ENCODE data around the gene TRIM71.
"Not testable (repeated sequence)": the region's sequence is repeated elsewhere in the genome, so short reads cannot be mapped to it uniquely, and the experiment has no call there.

The TRIM71 gene

DNA sequence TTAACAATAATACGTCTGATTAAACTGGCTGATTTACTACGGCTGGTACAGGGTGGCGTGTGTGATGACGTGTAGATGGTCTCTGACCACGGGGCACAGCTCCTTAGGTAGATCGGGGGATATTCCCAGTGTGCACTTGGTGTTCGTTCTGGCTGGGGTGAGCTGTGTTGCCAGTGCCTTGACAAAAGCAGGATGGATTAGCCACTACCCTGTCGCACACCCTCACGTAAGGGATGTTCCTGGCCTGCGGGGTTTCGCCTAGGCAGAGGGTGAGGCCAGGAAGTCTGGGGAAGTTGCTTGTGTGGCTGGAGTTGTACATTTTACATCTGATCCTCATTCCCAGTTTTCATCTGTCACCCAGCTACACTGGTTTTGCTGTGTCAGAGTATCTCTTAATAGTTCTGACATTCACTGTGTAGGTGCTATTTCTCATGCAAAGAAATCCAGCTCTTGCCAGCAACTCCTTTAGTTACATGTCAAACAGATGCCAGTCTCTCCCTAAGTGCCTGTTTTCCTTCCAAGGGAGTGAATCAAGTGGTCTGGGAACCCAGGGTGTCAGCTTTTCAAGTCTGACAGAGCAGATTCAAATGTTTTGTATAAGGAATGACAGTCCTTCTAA lies 67.6 kb downstream of the TRIM71 start:
- DNase-seq: no peak
- intact Hi-C loops (cut with DNase I): no loop called here

DNA sequence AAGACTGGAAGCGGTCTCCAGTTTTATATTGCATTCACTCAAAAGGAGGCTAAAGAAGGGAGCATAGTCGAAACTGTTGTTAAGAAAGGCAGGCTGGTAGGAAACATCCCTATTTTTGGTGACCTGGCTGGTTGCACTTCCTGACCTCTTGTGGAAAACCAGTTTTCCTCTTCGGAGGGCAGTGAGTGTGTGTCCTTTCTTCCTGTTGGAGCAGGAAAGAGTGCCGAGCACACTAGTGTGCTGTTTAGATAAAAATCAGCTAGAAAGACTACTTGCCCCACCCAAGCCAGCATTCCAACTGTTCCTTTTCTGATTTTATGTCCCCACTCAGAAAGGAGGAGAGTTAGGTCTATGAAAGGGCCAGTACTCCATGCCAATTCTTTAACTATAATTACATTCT lies 68.5 kb downstream of the TRIM71 start:
- intact Hi-C loops (cut with DNase I): no loop called here
- DNase-seq: no peak

DNA sequence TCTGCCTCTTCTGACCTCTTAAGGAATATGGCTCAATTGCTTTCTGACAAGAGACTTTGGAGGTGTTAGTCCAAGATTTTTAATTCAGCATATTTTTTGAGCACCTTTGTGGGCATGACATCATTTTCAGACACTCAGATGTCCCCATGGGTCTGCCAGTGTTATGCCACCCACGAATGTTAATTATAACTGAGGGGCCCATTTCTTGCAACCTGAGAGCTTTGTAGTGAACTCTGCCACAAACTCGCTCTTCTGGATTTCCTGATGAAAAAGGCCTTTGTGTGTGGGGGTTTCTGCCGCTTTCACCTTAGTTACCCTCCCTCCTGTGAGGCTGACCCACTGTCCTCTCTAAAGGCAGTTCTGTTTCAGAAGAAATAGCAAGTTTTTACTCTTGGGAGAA lies 69.1 kb downstream of the TRIM71 start:
- intact Hi-C loops (cut with DNase I): no loop called here
- no peak for DNase-seq

DNA sequence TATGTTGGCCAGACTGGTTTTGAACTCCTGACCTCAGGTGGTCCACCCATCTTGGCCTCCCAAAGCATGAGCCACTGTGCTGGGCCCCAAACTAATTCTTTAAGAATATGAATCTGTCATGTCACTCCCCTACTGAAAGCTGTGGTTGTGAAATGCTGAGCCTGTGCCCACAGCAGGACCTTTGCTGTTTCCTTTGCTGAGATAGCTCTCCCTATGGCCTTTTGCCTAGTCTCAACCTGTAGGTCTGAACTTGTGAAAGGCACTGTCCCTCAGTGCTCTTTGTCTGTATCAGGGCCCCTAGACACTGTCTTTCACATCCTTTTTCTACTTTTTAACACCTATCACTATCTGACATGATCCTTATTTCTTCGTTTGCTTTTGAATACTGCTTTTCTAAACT lies 70.9 kb downstream of the TRIM71 start:
- intact Hi-C loops (cut with DNase I): no loop called here

DNA sequence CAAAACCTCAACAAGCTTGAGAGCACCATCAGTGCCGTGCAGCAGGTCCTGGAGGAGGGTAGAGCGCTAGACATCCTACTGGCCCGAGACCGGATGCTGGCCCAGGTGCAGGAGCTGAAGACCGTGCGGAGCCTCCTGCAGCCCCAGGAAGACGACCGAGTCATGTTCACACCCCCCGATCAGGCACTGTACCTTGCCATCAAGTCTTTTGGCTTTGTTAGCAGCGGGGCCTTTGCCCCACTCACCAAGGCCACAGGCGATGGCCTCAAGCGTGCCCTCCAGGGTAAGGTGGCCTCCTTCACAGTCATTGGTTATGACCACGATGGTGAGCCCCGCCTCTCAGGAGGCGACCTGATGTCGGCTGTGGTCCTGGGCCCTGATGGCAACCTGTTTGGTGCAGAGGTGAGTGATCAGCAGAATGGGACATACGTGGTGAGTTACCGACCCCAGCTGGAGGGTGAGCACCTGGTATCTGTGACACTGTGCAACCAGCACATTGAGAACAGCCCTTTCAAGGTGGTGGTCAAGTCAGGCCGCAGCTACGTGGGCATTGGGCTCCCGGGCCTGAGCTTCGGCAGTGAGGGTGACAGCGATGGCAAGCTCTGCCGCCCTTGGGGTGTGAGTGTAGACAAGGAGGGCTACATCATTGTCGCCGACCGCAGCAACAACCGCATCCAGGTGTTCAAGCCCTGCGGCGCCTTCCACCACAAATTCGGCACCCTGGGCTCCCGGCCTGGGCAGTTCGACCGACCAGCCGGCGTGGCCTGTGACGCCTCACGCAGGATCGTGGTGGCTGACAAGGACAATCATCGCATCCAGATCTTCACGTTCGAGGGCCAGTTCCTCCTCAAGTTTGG lies 72.9 kb downstream of the TRIM71 start:
- DNase-seq: peak in 1 of 10 donors; percentile 78
- intact Hi-C loops (cut with DNase I): no loop called here

More for the DNA sequence above, 70.9 kb downstream of the TRIM71 start:
- no peak for DNase-seq

DNA sequence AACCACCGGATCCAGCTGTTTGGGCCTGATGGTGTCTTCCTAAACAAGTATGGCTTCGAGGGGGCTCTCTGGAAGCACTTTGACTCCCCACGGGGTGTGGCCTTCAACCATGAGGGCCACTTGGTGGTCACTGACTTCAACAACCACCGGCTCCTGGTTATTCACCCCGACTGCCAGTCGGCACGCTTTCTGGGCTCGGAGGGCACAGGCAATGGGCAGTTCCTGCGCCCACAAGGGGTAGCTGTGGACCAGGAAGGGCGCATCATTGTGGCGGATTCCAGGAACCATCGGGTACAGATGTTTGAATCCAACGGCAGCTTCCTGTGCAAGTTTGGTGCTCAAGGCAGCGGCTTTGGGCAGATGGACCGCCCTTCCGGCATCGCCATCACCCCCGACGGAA lies 73.6 kb downstream of the TRIM71 start:
- DNase-seq: peak in 1 of 10 donors; percentile 62
- intact Hi-C loops (cut with DNase I): no loop called here

DNA sequence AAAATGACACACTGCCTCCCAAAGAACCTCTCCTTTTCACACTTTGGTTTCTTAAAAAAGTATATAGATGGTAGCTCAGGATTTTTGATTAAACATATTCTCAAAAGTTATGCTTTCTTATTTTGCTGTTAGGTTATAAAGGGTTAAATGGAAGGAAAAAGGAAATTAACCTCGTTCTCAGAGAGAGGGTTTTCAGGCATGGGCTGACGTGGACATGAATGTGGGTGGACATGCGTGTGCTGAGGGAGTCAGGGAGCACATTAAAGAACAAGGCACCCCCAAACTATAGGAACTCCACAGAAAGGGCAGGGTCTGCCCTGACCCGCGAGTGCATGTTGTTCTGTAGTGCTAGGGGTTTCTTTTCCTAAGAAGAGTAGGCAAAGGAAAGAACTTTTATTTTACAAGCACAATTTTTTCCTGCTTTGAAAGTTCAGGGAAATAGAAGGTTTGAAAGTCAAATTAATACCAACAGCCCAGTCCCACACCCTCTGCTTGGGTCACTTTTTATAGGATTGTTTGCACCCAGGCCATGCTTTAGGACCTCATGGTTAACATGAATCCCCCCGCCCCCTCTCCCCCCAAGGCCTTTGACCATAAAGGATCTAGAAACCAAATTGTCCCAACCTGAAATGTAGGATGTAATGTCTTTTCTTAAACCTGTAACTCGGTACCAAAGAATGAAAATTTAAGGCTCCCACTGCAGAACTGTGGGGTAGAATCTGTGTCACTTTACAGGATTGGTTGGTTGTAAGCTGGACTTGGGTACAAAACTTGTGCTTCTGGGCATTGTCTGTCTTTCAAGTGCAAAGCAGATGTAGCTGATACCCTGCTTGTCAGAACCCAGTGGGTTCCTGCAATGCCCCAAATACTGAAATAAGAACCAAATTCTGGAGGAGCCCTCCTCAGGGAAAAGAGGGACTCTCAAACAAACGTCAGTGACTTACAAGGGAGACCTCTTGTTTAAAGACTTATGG lies 75.1 kb downstream of the TRIM71 start:
- intact Hi-C loops (cut with DNase I): no loop called here
- DNase-seq: no peak

DNA sequence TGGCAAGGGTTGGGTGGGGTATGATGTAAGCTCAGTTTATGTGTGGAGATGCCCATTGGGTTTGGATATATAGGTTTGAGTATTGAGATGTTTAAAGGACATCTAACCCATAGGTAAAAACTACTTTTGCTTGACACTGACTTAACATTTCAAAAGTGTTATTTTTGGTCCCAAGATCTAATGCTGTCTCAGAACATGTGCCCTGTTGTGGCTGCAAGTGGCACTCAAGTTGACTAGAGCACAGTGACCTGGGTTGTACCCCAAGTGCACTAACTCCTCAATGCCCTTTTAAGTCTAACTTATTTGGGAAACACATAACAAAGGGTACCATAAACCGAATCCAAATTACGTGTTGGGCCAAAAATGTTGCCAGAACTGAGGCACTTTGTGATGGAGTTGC lies 77.2 kb downstream of the TRIM71 start:
- no peak for DNase-seq
- intact Hi-C loops (cut with DNase I): no loop called here

DNA sequence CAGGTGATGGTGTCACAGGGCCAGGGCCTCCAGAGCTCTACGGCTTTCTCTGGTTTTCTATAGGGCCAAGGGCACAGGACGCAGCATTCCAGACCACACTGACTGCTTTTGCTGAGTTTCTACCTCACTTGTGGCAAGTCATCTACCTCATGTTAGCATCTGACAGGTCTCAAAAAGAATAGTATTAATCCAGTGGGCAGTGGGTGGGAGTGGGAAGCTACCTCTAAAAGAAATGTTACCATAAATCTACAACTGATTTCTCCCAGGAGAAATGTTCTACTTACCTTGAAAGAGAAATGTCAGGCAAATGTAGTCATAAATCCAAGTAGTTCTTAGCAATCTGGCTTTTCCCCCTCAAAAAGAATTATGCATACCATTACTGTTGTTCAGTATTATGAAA lies 77.9 kb downstream of the TRIM71 start:
- DNase-seq: no peak
- intact Hi-C loops (cut with DNase I): no loop called here

DNA sequence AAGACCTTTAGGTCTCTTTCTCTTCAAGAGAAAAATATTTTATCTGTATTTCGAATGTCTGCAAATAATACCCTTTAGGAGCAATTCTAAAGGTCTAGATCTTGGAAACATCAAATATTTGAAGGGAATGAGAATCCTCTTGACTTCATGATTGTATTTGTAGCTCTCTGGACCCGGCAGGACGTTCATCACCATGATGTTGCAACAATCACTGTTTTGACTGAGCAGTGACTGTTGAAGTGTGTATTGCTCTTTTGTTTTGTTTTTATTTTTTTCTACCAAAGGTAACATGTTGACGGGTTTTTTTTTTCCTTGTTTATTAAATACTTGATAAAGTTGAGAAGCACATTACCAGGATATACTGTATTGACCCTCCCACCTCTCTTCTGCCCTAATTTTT lies 78.3 kb downstream of the TRIM71 start:
- intact Hi-C loops (cut with DNase I): no loop called here
- no peak for DNase-seq

DNA sequence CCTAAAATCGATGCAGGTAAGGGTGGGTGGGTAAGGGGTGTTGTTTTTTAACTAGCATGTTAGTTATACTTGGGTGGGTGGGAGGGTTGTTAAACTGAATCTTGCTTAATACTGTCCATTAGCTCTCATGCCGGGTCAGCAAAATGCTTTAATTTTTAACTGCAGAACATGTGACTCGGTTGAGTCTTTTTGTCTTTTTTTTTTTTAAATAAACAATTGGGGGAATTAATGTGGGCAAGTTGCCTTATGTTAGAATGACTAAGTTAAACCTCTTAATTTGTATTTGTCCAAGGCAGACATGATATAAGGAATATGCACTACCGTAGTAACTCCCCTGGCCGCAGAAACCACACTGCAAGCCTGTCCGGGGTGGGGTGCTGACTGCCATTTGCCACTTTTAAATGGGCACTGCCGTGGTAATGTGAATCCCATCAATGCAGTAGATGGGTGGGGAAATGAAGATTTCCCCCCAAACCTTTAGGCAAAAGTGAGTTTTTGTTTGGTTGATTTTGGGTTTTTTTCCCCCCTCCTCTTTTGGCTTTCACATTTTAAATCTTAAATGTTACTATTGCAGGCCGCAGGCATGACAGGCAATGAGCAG lies 79.3 kb downstream of the TRIM71 start:
- no peak for DNase-seq
- intact Hi-C loops (cut with DNase I): no loop called here

DNA sequence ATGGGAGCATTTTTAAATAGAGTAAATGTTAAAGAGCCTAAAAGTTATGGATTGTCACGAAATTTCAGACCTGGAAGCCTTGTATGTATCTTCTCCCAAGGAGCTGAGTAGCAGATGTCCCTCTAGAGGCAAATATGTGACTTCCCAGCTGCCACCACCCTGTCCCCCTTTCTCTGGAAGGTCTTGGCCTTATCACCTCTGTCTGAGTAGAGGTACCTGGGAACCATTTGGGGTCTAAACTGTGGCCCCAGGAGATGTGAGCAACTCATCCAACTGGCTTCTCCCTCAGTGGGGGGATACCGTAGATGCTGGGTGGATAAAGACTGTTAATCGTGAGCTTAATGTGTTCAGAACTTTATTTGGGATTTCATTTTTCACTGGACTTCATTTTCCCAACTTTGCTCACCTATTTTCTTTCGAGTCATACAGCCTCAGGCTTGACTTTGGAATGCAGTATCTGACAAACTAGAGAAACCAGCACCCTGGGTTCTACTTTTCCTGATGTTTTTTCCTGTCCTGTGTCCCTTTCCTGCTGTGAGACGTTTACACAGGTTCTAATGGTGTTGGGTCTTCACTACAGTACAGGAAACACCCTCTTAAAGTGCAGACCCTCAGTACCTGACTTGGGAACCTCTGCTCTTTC lies 80.3 kb downstream of the TRIM71 start:
- intact Hi-C loops (cut with DNase I): no loop called here
- no peak for DNase-seq

DNA sequence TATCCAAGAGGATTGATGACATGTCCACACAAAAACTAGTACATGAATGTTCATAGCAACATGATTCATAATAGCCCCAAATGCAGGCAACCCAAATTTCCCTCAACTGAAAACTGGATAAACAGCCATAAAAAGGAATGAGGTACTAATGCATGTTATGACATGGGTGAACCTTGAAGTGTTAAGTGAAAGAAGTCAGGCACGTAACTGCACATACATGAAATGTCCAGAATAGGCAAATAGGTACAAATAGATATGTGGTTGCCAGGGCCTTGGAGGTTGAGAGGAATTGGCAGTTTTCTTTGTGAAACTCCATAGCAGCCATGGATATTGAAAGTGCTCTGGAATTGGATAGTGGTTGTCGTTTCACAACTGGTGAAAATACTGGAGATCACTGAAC lies 81.5 kb downstream of the TRIM71 start:
- DNase-seq: no peak
- intact Hi-C loops (cut with DNase I): no loop called here

DNA sequence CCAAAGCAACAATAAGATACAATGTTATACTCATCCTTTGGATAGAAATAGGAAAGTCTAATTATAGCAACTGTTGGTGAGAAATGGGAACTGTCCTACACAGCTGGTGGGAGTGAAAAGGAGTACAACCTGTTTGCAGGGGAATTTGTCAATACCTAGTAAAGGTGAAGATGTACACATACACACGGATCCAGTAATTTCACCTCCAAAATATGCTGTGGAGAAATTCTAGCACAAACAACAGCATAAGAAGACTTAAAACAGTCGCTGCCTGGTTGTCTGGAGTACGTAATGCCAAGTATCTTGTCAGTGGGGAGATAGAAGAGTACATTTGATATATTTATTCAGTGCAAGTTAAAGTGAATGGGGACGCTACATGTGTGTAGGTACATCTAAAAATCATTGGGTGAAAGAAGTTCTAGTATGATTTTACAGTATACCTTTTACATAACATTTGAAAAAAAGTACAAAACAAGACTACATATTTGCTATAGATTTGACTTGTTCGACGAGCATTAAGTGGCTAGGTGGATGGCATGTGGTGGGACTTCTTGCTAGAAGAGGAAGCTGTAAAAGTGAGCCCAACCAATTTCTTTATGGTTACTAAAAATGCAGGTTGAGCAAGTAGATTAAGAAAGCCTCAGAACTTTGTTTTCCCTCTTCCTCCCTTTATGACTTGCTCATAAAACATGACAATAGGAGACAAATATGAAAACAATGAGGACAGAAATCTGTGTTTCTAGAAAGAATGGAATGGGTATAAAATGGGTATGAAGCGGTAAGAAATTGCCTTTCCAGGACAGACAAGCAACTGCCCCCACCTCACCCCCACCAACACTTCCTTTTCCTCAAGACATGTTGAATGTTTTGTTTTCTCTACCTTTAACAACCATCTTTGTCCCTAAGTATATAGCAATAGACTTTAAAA lies 83.5 kb downstream of the TRIM71 start:
- DNase-seq: no peak
- intact Hi-C loops (cut with DNase I): no loop called here

DNA sequence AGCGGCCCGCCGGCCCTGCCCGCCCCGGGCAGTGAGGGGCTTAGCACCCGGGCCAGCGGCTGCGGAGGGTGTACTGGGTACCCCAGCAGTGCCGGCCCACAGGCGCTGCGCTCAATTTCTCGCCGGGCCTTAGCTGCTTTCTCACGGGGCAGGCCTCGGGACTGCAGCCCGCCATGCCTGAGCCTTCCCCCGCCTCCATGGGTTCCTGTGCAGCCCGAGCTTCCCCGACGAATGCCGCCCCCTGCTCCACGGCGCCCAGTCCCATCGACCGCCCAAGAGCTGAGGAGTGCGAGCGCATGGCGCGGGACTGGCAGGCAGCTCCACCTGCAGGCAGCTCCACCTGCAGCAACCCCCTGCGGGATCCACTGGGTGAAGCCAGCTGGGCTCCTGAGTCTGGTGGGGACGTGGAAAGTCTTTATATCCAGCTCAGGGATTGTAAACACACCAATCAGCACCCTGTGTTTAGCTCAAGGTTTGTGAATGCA lies 85.1 kb downstream of the TRIM71 start:
- intact Hi-C loops (cut with DNase I): not testable (repeated sequence)
- peak in 4 of 10 donors; percentile 5 to 83 (median 43) for DNase-seq

DNA sequence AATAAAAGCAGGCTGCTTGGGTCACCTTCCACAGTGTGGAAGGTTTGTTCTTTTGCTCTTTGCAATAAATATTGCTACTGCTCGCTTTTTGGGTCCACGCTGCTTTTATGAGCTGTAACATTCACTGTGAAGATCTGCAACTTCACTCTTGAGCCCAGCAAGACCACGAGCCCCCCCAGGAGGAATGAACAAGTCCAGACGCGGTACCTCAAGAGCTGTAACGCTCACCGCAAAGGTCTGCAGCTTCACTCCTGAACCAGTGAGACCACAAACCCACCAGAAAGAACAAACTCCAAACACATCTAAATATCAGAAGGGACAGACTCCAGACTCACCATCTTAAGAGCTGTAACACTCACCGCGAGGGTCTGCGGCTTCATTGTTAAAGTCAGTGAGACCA lies 86.2 kb downstream of the TRIM71 start:
- intact Hi-C loops (cut with DNase I): no loop called here
- no peak for DNase-seq

DNA sequence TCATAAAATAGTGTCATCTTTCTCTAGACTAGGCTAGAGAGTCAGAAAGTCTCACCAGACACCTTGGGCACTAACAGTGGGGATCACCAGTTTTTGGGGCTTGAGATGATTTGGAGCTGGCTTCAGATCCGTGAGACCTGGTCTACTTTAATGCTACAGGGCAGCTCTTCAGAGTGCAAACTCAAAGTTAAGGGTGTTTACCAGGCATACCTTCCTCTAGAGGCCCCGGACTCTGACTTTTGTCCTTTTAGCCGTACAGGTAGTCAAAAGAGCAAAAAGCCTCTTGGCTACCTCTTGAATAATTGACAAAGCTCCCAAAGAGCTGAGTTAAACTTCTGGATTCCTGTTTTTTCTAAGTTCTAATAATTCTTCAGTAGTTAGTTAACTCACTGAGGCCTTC lies 92.2 kb downstream of the TRIM71 start:
- DNase-seq: no peak
- intact Hi-C loops (cut with DNase I): no loop called here

DNA sequence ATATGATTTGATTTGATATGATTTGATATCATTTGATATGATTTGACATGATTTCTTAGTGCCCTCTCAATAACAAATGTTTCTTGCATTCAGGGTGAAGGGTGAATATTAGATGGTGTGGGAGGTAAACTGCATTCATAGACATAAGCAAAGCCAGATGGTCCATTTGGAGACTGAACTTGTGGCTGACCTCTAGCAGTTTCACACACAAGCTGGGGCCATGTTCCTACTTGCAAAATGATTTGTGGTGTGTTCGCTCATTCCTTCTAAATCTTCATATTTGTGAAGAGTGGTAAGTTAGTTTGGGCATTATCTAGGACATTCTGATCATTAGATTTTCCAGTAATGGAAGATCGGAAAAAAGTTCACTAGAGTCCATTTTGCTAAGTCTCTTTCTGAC lies 93.2 kb downstream of the TRIM71 start:
- no peak for DNase-seq
- intact Hi-C loops (cut with DNase I): no loop called here

DNA sequence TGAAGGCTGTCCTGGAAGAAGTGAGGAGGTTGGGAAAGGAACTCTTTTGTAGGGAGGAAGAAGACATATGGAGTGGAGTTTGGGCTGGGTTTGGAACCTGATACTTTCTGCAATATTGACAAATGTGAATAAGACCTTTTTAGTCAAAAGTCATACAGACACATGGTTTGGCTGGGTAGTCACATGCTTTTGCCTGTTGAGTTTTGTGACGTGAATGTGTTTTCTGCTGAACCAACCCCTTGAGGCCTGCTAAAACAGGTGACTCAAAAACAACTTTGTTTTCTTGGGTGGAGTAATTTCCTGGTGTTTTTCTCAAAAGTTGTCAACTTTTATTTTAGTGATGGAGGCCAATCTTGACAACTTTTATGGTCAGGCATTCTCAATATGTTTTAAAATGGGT lies 94.2 kb downstream of the TRIM71 start:
- intact Hi-C loops (cut with DNase I): no loop called here
- no peak for DNase-seq
